ENCODE measurements around the gene GPRC5D.

- TF ChIP-seq POLR2A (IDR thresholded peaks at IDR 0.05; ENCODE audit: low read depth, low read length) (no peak), POLR2AphosphoS5 (IDR thresholded peaks at IDR 0.05; ENCODE audit: low read depth, low read length) (no peak)
Observed at GRCh38 chr12:12998248-12998647, 46.3 kb upstream of the GPRC5D start.
